Smooth muscle cell (in vitro differentiated cells): ENCODE data around the gene BLOC1S1. TPM values are rescaled to one million over a fixed set of nuclear protein-coding genes. Genes with fewer than 3 reads are reported as not detected.
A peak's percentile ranks its signal among the peaks of the same experiment; 100 is the strongest.

Experiments used
- DNase-seq: peaks from one replicate; lab custom pipeline; 2025; ENCODE audit not compliant: unreplicated experiment; lab: John Stamatoyannopoulos, UW
- H2AFZ ChIP-seq: fragments of 200-600 bp; sonication (generic); 2 replicates; pipeline ENCODE4 v1.6.0; 2016; ENCODE audit warnings: antibody characterized with exemption, low read depth, mild to moderate bottlenecking
- H3F3A ChIP-seq: fragments of 200-600 bp; sonication (generic); 2 replicates; pipeline ENCODE4 v1.6.0; 2017; ENCODE audit warnings: antibody characterized with exemption, low read depth
- H3K27ac ChIP-seq: fragments of 200-600 bp; sonication (generic); 2 replicates; pipeline ENCODE4 v1.5.1; 2016; ENCODE audit warnings: low read depth, mild to moderate bottlenecking
- H3K27me3 ChIP-seq: fragments of 200-600 bp; sonication (generic); 2 replicates; pipeline ENCODE4 v1.6.1; 2016; ENCODE audit warnings: low read depth, mild to moderate bottlenecking
- H3K36me3 ChIP-seq: fragments of 200-600 bp; sonication (generic); 2 replicates; pipeline ENCODE4 v1.5.1; 2016; ENCODE audit warnings: low read depth
- H3K4me1 ChIP-seq: fragments of 200-600 bp; sonication (generic); 2 replicates; pipeline ENCODE4 v1.5.1; 2016; ENCODE audit warnings: low read depth
- H3K4me2 ChIP-seq: fragments of 200-600 bp; sonication (generic); 2 replicates; pipeline ENCODE4 v1.6.0; 2016; ENCODE audit warnings: mild to moderate bottlenecking
- H3K4me3 ChIP-seq: fragments of 200-600 bp; sonication (generic); 2 replicates; pipeline ENCODE4 v1.5.1; 2016; ENCODE audit warnings: mild to moderate bottlenecking
- H3K79me2 ChIP-seq: fragments of 200-600 bp; sonication (generic); 2 replicates; pipeline ENCODE4 v1.6.0; 2016; ENCODE audit warnings: low read depth, mild to moderate bottlenecking
- H3K9ac ChIP-seq: fragments of 200-600 bp; sonication (generic); 2 replicates; pipeline ENCODE4 v1.6.0; 2016; ENCODE audit warnings: low read depth
- H3K9me3 ChIP-seq: fragments of 200-600 bp; sonication (generic); replicated peaks from 2 replicates; pipeline ENCODE4 v1.5.1; 2016; ENCODE audit warnings: low read depth
- H4K20me1 ChIP-seq: fragments of 200-600 bp; sonication (generic); 2 replicates; pipeline ENCODE4 v1.6.0; 2016; ENCODE audit warnings: low read depth
- CTCF ChIP-seq: fragments of 200-600 bp; sonication (generic); IDR thresholded peaks from 2 replicates; pipeline ENCODE4 v1.5.1; 2017; ENCODE audit warnings: borderline replicate concordance, mild to moderate bottlenecking, antibody characterized with exemption; ENCODE audit not compliant: insufficient read depth, poor library complexity, severe bottlenecking
- WGBS: methylation state at CpG from one replicate; pipeline ENCODE4 v1.1.7; 2016; ENCODE audit warnings: low lambda C conversion rate; 5-methylcytosine and 5-hydroxymethylcytosine counted together
- polyA plus RNA-seq: library from polyadenylated mRNA; unstranded; fragments of >200 nt; fragmentation: Nextera tagmentation; extraction: Ambion mirVana; gene quantifications from 2 replicates; pipeline ENCODE4 v1.2.1, GENCODE V29; 2016
- total RNA-seq: library from RNA; depleted of rRNA; stranded (reverse); fragments of >200 nt; gene quantifications from 2 replicates; pipeline ENCODE4 v1.2.3, GENCODE V29; 2014

Gene BLOC1S1
- total and polyA plus RNA-seq, 2 experiments from 2014 or later, result 146 to 150 TPM

- no peak for DNase-seq
- H3F3A ChIP-seq, result peaks cover 17% of the 10 kb centered on the region
- no peaks in the 10 kb centered on the region for H3K79me2 ChIP-seq
- H3K9ac ChIP-seq, result no peak overlapping the region
- peaks cover 28% of the 10 kb centered on the region for H3K4me1 ChIP-seq
- no peak overlapping the region for H2AFZ ChIP-seq
- peaks cover 9% of the 10 kb centered on the region for H4K20me1 ChIP-seq
- peaks cover 3% of the 10 kb centered on the region for H3K27me3 ChIP-seq
- H3K36me3 ChIP-seq, result no peaks in the 10 kb centered on the region
- no peak overlapping the region for H3K4me3 ChIP-seq
- peak overlapping the region; percentile 36 for H3K27ac ChIP-seq
- WGBS, result 40% methylated on average over 4 of the region's 4 CpGs
- H3K4me2 ChIP-seq, result peak overlapping the region; percentile 94
- no peaks in the 10 kb centered on the region for H3K9me3 ChIP-seq
- no peak for TF ChIP-seq CTCF
Observed at GRCh38 chr12:55718015-55718414, 2.2 kb downstream of the BLOC1S1 start.

- Histone ChIP-seq H3K4me1 (peaks cover 28% of the 10 kb centered on the region), H3K79me2 (no peaks in the 10 kb centered on the region), H3K36me3 (no peaks in the 10 kb centered on the region), H3K4me3 (no peak overlapping the region), H3K9me3 (no peaks in the 10 kb centered on the region), H3K4me2 (no peak overlapping the region), H3K9ac (no peak overlapping the region), H3F3A (peaks cover 23% of the 10 kb centered on the region), H4K20me1 (peaks cover 15% of the 10 kb centered on the region), H3K27ac (no peak overlapping the region), H3K27me3 (no peaks in the 10 kb centered on the region), H2AFZ (no peak overlapping the region)
- WGBS, result 92% methylated on average over 4 of the region's 4 CpGs
- no peak for TF ChIP-seq CTCF
- DNase-seq, result no peak
Observed at GRCh38 chr12:55718624-55719275, 2.9 kb downstream of the BLOC1S1 start.

- Histone ChIP-seq H3K9ac (no peak overlapping the region), H3F3A (peaks cover 26% of the 10 kb centered on the region), H3K27me3 (no peaks in the 10 kb centered on the region), H3K4me3 (no peak overlapping the region), H3K79me2 (no peaks in the 10 kb centered on the region), H3K9me3 (no peaks in the 10 kb centered on the region), H3K27ac (no peak overlapping the region), H3K4me1 (peaks cover 28% of the 10 kb centered on the region), H2AFZ (no peak overlapping the region), H3K36me3 (no peaks in the 10 kb centered on the region), H3K4me2 (no peak overlapping the region), H4K20me1 (peaks cover 21% of the 10 kb centered on the region)
- DNase-seq, result no peak
- TF ChIP-seq CTCF, result no peak
- 91% methylated on average over 7 of the region's 7 CpGs for WGBS
Observed at GRCh38 chr12:55719371-55719770, 3.5 kb downstream of the BLOC1S1 start.

GRCh38 chr12:55720071-55720564, 4.3 kb downstream of the BLOC1S1 start, which contains the start of gene RDH5:
Gene RDH5 (plus strand): TSS chr12:55720393. CDS start chr12:55721185, 792 bp downstream.
- WGBS, result 57% methylated on average over 6 of the region's 6 CpGs
- DNase-seq, result no peak
- no peaks in the 10 kb centered on the region for H3K27me3 ChIP-seq
- H3K36me3 ChIP-seq, result no peaks in the 10 kb centered on the region
- peaks cover 29% of the 10 kb centered on the region for H4K20me1 ChIP-seq
- H3K79me2 ChIP-seq, result no peaks in the 10 kb centered on the region
- H3K4me2 ChIP-seq, result peak within 1 kb of the TSS; percentile 57
- no peak within 1 kb of the TSS for H2AFZ ChIP-seq
- TF ChIP-seq CTCF, result no peak
- peak within 1 kb of the TSS; percentile 78 for H3K27ac ChIP-seq
- peak within 1 kb of the TSS; percentile 14 for H3K9ac ChIP-seq
- peak within 1 kb of the TSS; percentile 33 for H3K4me3 ChIP-seq
- no peaks in the 10 kb centered on the region for H3K9me3 ChIP-seq
- peaks cover 30% of the 10 kb centered on the region for H3F3A ChIP-seq
- peaks cover 28% of the 10 kb centered on the region for H3K4me1 ChIP-seq
